GM21447 (cell line): ENCODE measurements around the gene TRAPPC12.
"Not testable (repeated sequence)": the region's sequence is repeated elsewhere in the genome, so short reads cannot be mapped to it uniquely, and the experiment has no call there.

Source experiments
- ATAC-seq: cut with Tn5 transposase; IDR thresholded peaks from one replicate; pipeline ENCODE4 v1.9.1; 2021; ENCODE audit not compliant: unreplicated experiment

The TRAPPC12 gene

DNA sequence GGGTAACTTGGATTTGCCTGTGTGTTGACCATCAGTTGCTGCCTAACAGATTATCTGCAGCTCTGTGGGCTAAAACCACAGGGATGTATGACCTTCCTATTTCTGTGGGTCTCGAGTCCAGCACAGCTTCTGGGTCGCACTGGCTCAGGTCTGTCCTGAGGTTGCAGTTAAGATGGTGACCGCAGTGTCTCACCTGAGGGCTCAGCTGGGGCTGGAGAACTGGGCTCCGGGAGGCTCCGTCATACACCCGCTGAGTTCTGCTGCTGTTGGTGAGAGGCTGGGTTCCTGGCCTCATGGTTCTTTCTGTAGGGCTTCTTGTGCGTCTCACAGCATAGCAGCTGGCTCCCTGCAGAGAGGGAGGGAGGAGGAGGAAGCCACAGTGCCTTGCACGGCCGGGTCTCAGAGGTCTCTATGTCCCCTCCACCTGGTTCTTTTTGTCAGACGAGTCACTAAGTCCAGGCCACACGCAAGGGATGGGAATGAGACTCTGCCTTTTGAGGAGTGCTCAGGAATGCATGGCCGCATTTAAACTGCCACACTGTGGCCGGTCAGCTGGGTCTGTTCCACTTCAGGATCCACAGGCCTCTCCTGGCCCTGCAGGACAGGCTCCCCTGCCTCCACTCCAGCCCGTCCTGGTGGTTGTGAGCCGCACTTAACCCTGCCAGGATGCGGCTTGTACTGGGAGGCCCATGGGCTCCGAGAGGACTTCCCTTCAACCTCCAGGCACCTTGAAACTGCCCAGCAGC, 72.6 kb downstream of the TRAPPC12 start:
- no peak for ATAC-seq

DNA sequence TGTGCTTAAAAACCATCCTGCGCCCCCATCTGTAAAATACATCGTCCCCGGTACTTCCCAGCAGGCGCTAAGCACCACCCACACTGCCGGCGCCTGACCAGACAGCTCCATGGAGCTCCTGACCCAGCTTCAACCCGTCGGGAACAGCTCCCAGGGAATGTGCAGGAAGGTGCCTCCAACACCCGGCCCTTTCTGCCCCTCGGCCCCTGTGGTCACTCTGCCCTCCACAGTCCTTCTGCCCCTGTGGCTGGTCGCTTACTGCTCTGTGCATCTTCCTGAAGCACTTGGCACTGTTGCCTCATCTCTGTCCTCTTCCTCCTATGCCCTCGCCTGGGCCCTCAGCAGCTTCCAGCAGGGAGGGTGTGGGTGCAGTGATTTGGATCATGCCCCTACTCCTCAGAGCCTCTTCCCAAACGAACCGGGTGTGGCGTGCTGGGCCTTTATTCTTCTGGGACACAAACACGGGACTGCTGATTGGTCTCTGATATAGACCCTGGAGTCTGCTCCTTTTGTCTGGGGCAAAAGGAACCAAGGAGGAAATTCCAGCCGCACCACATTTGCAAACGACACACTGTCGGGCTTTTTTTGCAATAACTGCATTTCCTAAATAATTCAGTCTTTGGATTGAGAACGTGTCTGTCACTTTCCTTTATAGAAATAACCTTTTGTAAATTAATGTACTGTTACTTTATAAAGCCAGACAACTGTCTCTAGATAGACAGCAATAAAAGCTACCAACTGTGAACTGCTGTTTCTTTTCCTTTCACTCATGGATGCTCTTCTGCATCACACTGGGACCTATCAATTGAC, 73.9 kb downstream of the TRAPPC12 start:
- ATAC-seq, result no peak

DNA sequence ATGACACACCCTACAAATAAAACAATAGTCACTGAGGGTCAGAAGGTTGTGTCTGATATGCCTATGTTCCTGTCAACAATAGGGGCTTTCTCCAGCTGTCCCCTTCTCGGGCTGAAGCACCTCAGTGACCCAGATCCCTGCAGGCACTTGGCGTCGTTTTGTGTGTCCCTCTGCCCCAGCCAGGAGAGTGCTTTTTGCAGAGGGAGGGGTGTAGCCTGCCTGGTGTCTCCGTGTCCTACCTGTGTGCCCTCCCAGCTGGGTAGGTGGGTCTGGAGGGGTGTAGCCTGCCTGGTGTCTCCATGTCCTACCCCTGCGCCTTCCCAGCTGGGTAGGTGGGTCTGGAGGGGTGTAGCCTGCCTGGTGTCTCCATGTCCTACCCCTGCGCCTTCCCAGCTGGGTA, 74.5 kb downstream of the TRAPPC12 start:
- not testable (repeated sequence) for ATAC-seq

DNA sequence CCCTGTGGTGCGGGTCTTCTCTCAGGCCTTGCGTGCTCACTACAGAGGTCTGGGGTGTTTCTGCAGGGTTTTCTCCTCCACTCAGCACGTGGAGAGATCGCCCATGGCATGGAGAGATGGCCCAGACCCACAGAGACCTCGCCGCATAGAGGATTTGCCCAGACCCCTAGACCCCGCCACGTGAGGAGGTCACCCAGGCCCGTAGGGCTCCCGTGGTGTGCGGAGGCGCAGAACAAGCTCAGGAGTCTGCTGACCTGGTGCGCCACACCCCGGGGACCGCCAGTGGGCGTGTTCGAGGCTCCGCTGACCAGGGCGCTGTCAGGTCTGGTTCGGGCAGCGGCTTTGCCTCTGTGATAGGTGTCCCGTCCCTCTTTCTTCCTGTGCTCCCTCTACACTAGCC, 75.3 kb downstream of the TRAPPC12 start:
- ATAC-seq, result no peak

DNA sequence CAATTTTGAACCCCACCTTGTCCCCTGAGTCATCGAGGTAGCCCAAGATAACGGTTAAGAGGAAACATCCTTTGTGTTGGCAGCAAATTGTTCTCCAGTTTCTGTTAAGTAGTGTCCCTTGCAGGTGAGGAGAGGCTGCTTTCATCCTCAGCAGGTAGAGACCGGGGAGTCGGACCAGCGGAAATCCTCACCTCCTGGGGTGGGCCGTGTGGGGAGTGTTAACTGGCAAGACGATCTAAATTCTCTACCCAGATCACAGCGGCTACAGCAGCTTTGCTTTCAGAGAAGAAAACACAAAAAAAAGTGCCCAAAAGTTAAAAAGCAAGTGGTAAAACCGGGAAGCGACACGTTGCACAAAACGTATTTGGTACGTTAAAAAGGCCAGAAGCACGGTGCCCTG, 76.6 kb downstream of the TRAPPC12 start:
- no peak for ATAC-seq

DNA sequence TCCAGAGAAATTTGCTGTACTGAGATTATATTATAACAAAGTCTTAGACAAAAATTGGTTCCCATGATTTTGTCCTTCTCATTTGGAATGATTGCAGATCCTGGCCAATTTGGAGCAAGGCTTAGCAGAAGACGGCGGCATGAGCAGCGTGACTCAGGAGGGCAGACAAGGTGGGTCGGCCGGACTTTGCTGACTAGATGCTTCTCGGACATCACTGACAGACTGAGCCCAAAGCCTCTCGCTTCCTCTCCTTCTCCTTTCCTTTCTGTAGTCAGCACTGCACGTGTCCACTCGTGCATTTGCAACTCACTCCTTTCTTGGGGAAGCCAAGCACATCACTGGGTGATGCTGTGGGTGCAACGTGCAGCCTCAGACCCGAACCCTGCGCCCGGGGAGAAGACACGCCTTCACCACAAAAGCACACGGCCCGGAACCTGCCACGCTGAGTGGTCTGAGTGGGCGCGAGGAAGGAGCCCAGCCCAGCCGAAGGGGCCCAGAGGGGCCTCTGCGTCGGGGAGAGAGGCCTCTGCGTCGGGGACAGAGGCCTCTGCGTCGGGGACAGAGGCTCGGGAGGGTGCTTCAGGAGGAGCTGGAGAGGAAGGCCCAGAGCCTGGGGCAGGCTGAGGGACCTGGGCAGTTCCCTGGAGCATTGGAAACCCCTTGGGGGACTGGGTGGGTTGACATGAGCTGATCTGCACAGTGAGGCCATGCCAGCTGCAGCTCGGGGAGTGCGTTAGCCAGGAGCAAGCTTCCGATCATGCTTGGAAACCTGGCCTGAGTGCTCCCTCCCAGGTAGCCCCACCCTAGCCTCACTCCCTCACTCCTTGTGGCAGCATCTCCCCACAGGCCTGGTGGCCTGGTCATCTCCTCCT, 78.3 kb downstream of the TRAPPC12 start:
- no peak for ATAC-seq

DNA sequence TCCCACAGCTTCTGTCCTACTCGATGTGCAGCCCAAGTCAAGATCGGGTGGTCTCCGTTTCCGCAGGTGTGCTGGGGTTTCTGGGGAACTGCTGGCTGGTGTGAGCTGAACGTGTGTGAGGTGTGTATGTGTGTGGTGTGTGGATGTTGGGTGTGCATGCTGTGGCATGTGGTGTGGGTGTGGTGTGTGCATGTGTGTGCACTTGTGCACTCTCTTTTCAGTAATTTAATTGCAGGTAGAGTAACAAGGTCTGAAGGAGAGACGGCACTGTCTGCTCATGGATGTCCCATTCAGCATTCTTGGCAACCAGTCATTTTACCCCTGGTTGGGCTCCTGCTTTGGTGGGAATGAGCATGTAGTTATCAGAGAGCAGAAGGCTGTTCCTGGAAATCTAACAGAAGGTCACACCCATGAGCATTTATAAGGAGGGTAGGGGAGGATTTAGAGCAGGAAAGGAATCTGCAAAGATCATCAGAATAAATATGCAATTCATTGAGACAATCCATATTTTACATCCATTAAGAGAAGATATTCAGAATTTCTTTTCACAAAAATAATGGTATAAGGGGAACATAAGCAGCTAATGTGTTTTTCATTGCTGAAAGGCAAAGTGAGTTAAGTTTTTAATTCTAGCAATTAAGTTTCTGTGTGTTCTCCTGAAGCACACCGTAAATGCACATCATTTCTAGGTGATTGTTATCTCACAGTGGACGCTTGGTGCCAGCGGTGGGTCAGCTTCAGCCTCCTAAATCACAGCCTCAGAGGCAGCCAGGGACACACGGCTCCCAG, 79.1 kb downstream of the TRAPPC12 start:
- no peak for ATAC-seq

DNA sequence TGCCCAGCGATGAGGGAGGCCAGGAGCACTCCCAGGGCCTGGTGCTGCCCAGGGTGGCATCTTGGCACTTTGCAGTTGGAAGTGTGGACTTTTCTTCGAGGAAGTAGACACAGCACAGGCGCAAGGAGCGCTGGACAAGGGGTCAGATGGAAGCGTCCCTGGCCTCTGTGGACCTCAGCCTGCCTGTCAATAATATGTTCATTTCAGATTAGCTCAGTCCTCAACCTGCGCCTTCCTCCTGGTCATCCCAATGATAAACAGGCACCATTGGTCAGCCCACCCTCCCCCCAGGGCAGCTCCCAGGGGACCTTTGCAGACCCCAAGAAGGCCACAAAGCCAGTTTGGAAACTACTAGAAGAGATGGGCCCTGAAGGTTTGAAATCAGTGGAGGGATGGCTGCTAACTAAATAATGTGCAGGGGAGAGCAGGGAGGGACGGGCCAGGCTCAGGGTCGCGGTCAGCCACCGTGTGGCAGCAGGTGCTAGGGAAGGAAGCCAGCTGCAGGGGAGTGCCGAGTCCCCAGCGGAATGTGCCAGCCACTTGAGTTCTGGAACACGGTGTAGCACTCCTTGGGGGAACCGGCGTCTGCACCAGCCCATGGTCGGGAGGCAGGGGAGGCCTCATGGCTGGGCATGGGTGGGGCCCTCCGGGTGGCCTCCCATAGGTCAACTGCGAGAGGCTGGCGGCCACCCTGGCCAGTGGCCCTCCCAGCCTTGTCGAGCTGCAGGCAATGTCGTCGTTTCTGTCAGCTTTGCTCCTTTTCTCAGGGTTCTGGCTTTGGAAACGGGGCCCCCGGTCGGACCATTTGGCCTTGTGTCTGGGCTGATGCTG, 79.9 kb downstream of the TRAPPC12 start:
- no peak for ATAC-seq

DNA sequence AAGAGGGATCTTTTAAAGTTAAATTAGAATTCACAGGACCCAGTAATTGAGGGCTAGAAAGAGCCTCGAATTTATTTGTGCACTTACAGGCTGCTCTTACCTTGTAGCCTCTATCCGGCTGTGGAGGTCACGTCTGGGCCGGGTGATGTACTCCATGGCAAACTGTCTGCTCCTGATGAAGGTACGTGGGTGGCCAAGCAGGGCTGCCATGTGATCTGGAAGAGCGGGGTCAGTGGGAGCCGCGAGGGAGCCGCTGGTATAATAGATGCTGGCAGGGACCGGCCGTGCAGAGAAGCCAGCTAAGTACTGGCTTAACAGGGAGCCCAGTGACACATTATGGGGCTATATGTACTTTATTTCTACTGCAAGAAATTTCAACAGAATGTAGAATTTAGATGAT, 80.7 kb downstream of the TRAPPC12 start:
- no peak for ATAC-seq

DNA sequence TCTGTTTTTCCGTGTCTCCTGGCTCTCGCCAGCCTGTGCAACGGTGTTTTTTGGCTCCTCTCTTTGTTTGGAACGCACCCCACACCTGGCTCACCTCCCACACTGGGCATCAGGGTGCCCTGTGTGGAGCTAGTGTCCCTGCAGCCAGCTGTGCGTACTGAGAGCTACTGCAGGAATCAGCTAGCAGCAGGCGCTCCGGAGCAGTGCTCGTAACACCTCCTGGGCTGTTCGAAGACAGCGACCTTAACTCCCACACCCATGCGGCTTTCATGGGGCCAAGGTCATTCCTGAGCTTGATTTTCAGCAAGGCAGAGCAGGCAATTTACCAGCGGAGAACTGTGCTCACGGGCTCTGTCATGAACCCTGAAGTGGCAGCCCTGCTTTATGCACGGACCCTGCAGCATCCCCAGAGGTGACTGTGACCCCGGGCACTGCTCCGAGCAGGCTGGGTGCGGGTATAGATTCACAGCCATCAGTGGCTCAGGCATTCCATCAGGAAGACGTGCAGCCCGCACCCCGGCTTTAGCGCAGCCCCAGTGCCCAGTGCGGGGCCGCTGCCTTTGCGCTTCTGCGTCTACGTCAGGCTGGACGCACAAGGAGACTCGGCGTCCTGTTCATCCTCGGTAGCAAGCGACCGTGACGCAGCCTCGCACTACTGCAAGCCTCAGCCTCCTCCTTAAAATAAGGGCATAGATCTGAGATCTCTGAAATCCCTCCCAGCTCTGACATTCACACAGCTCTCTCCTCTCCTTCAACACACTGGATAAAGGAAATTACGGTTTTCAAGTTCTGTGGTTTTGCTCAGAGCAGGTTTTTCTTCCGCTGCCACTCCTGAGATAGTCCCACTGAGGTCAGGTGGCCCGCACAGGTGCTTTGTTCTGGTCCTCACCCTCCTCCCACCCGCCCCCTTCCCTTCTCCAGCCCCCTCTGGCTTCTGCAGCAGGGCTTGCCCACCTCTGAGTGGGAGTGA, 81.6 kb downstream of the TRAPPC12 start:
- no peak for ATAC-seq

DNA sequence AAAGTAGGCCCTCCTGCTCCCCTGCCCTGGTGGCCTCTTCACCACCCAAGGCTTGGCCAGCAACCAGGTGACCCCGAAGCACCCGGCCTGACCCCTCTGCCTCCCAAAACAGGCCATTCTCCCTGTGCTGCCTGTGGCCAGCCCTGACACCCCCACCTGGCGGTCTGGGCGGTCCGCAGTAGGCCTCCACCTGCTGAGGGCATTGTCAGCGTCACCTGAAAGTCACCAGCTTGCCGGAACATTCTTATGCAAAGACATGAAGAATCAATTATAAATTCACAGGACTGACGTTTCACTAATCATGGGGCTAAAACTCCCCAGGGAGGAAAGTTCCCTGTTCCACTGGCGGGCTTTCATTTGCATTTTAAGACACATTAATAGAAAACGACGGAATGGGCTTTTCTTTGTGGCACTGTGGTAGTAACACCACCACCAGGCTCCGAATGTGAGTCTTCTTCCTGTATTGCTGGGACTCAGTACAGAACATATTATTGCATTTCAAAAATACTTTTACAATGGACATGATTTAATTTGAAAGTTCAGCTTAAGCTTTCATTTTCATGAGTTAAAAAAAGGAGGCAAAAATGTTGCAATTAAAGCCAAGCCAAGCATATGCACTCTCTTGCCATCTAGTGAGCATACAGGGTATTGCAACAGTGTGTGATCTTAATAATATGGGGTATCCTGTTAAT, 82.5 kb downstream of the TRAPPC12 start:
- ATAC-seq, result peak; percentile 75

DNA sequence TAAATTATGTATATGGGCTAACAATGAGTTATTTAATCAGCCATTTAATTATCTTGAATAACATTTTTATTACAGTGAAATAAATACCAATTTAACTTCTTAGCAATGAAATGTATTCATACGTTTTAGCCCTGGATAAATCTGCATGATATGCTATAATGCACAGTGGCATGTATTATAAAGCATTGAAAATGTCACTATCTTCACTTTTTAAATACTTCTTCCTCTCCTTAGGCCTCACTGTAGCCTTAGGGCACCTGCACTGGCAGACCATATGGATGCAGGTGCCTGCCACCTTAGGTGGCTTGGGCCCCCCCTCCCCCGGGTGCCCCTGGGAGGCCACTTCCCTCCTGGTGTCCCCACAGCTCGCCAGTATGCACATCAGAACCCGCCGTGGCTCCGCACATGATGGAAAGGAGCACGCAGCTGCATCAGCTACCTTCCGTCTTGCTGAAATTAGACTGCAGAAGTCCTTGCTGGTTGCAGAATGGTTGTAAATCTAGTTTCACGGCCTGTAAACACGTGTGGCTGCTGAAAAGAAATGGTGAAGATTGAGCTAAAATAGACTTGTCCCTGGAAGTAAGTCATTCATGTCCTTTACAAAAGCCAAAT, 83.1 kb downstream of the TRAPPC12 start:
- peak; percentile 3 for ATAC-seq

DNA sequence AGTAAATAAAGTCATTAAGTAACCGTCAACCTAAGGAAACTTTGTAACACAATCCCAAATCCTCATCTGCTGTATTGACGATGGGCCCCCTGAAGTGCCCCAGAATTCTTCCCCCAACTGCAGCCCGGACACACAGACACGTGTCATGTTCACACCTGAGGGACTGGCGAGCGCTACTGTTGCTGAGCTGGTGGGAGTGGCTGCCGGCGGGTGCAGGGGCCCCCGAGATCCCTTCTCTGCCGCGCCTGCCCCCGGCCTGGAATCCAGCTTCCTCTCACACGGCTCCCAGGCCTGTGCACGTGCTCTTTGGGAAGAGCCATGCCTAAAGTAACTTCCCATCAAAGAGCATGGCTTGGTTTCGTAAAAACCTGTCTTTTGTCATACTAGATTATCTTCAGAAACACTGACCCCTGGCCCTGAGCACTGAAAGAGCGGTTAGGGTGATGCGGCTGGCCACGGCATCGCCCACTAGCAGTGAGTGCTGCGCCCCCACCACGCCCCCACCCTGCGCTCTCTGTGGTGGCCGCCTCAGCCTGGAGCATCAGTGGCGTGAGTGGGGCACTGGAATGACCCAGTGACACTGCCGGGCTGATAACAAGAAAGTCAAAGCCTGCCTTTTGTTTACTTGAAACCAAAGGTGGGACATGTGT, 83.8 kb downstream of the TRAPPC12 start:
- no peak for ATAC-seq

DNA sequence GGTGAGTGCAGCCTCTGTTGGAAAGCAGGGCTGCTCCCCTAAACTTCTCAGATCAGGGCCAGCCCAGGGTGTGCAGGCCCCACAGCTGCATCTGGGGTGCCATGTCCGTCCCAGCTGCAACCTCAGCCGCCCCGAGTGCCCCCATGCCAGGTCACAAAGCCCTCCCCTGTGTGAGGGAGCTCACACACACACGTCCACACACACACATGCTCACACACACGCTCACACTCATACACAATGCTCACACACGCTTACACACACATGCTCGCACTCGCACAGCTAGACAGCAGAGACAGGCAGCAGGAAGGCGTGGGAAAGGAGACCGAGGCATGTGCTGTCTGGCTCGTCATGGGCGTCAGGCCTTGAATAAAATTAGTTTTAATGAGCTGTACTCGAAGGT, 84.5 kb downstream of the TRAPPC12 start:
- no peak for ATAC-seq

DNA sequence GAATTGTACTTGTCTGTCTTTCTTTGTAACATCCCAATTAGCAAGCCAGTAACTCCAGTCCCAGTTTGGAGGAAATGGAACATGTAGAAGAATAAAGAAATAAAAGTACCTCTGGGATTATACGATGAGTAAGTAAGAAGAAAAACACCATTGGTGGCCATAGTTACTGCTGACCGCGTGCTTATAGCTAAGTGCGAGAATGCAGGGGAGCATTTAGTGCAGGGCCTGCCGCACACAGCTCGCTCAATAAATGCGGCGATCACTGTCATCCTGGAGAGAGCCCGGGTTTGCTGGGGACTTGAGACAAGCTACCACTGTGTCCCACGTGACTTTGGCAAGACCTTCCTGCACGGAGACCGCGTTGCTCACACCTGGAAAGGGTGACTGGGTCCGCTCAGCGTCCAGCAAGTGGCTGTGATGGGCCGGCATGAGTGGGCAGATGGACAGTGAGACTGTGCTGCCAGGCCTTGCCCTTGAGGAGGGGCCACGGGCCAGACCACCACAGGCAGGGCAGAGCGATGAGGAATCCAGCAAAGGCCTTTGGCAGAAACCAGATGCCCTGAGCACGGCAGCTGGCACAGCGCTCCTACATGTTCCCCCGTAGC, 85.0 kb downstream of the TRAPPC12 start:
- ATAC-seq, result no peak

DNA sequence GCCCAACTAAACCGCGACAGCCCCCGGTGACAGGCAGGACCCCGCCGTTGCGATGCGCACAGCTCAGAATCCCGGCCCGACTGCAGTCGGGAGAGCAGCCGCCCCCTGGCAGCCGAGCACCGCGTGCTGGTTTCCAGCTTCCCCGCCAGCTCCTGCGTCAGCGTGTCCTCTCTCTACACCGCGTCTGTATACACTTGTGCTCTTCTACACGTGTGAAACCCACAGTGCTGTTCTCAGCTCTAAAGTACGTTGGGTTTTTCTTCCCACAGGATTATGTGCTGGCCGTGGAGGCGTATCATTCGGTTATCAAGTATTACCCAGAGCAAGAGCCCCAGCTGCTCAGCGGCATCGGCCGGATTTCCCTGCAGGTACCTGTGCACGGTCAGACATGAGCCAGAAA, 85.8 kb downstream of the TRAPPC12 start:
- no peak for ATAC-seq
